ENCODE measurements around the gene ADAMTS5. TPM values are rescaled to one million over a fixed set of nuclear protein-coding genes. Genes with fewer than 3 reads are reported as not detected.

ADAMTS5 gene
- polyA plus RNA-seq, 1 donor from 2014 or later: 1.6 TPM

DNA sequence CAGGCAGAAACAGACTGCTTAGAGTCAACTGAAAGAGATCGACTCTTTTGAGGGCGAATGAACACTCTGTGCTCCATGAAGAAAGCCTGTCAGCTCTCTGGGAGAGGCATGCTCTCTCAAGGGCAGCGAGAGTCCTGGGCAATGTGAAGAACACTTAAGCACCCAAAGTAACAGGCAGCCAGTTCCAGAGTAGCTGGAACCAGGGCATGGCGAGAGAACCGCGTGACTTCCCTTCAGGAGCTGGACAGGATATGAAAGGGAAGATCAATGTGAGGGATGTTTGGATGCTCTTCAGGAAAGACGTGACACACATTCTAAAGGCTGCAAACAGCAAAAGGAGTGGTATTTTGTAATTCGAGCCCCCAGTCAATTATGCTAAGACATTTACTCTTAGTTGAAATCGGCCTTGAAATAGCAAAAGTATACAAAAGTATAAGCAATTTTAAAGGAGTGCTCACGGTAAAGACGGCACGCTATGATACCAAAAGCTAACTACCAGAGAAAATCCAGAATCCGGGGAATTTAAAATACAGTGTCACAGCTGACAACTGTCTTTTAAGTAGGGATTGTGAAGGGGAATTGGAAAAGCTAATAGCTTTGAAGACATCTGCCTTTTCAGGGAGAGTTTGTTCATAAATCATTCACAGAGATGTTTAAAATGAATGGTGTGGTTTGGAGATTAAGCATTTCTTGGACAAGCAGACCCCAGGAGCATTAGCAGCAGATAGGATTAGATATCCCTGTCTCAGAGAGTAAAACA lies 20.8 kb downstream of the ADAMTS5 start:
- no peak overlapping the region for H3K27ac ChIP-seq (ENCODE audit: low read length)
- no peak overlapping the region for H3K4me2 ChIP-seq (ENCODE audit: low read length)
- no peak overlapping the region for H2AFZ ChIP-seq (ENCODE audit: low read depth, low read length)

DNA sequence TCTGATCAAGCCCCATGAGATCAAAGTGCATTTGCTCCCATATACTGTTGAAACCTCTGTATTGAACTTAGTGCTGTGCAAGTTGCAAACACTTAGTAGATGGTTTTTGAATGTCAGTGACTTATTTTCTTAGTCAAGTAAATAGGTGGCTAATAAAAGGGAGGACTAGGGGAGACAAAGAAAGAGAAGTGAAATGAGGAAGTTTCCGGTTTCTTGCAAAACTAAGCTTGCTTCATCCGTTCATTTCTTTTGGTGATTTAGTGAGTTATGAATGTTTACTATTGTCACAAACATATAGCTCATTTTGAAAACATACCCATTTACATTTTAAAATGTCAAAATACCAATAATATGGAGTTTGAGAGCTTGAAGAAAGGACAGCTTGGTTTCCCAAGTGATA lies 23.0 kb downstream of the ADAMTS5 start:
- Histone ChIP-seq H3K27ac (ENCODE audit: low read length) (no peak overlapping the region), H3K4me2 (ENCODE audit: low read length) (no peak overlapping the region), H3K79me2 (replicated peaks; ENCODE audit: insufficient read depth, low read length) (no peaks in the 10 kb centered on the region), H3K4me3 (ENCODE audit: low read length) (no peak overlapping the region), H4K20me1 (ENCODE audit: insufficient read depth) (no peaks in the 10 kb centered on the region), H3K9me2 (ENCODE audit: insufficient read depth, low read length) (no peaks in the 10 kb centered on the region), H2AFZ (ENCODE audit: low read depth, low read length) (no peak overlapping the region), H3K36me3 (ENCODE audit: insufficient read depth, low read length) (no peaks in the 10 kb centered on the region), H3K9ac (ENCODE audit: low read length) (no peak overlapping the region), H3K27me3 (ENCODE audit: insufficient read depth, low read depth, low read length) (no peaks in the 10 kb centered on the region), H3F3A (ENCODE audit: insufficient read depth, low read length, poor library complexity, severe bottlenecking) (no peaks in the 10 kb centered on the region), H3K9me3 (ENCODE audit: low read length) (no peaks in the 10 kb centered on the region)
- no peak for TF ChIP-seq EP300 (conservative IDR thresholded peaks at IDR 0.05; ENCODE audit: poor library complexity, severe bottlenecking)
- no peak for TF ChIP-seq RAD21 (conservative IDR thresholded peaks at IDR 0.05)
- TF ChIP-seq EZH2 (IDR thresholded peaks at IDR 0.05; ENCODE audit: borderline replicate concordance, insufficient read depth, low read length, poor library complexity, severe bottlenecking): no peak
- TF ChIP-seq SMC3 (conservative IDR thresholded peaks at IDR 0.05; ENCODE audit: poor library complexity): no peak
- TF ChIP-seq, protein P1, sequence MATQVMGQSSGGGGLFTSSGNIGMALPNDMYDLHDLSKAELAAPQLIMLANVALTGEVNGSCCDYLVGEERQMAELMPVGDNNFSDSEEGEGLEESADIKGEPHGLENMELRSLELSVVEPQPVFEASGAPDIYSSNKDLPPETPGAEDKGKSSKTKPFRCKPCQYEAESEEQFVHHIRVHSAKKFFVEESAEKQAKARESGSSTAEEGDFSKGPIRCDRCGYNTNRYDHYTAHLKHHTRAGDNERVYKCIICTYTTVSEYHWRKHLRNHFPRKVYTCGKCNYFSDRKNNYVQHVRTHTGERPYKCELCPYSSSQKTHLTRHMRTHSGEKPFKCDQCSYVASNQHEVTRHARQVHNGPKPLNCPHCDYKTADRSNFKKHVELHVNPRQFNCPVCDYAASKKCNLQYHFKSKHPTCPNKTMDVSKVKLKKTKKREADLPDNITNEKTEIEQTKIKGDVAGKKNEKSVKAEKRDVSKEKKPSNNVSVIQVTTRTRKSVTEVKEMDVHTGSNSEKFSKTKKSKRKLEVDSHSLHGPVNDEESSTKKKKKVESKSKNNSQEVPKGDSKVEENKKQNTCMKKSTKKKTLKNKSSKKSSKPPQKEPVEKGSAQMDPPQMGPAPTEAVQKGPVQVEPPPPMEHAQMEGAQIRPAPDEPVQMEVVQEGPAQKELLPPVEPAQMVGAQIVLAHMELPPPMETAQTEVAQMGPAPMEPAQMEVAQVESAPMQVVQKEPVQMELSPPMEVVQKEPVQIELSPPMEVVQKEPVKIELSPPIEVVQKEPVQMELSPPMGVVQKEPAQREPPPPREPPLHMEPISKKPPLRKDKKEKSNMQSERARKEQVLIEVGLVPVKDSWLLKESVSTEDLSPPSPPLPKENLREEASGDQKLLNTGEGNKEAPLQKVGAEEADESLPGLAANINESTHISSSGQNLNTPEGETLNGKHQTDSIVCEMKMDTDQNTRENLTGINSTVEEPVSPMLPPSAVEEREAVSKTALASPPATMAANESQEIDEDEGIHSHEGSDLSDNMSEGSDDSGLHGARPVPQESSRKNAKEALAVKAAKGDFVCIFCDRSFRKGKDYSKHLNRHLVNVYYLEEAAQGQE (IDR thresholded peaks at IDR 0.05; ENCODE audit: borderline replicate concordance): no peak
- no peak for TF ChIP-seq POLR2AphosphoS5 (IDR thresholded peaks at IDR 0.05)

More for the DNA sequence above, 20.8 kb downstream of the ADAMTS5 start:
- no peaks in the 10 kb centered on the region for H3K36me3 ChIP-seq (ENCODE audit: insufficient read depth, low read length)
- H3K4me3 ChIP-seq (ENCODE audit: low read length): no peak overlapping the region
- H3K9me3 ChIP-seq (ENCODE audit: low read length): no peaks in the 10 kb centered on the region
- no peak overlapping the region for H3K9ac ChIP-seq (ENCODE audit: low read length)
- H3K9me2 ChIP-seq (ENCODE audit: insufficient read depth, low read length): no peaks in the 10 kb centered on the region
- no peaks in the 10 kb centered on the region for H3F3A ChIP-seq (ENCODE audit: insufficient read depth, low read length, poor library complexity, severe bottlenecking)
- H3K79me2 ChIP-seq (replicated peaks; ENCODE audit: insufficient read depth, low read length): no peaks in the 10 kb centered on the region
- TF ChIP-seq, protein P2, sequence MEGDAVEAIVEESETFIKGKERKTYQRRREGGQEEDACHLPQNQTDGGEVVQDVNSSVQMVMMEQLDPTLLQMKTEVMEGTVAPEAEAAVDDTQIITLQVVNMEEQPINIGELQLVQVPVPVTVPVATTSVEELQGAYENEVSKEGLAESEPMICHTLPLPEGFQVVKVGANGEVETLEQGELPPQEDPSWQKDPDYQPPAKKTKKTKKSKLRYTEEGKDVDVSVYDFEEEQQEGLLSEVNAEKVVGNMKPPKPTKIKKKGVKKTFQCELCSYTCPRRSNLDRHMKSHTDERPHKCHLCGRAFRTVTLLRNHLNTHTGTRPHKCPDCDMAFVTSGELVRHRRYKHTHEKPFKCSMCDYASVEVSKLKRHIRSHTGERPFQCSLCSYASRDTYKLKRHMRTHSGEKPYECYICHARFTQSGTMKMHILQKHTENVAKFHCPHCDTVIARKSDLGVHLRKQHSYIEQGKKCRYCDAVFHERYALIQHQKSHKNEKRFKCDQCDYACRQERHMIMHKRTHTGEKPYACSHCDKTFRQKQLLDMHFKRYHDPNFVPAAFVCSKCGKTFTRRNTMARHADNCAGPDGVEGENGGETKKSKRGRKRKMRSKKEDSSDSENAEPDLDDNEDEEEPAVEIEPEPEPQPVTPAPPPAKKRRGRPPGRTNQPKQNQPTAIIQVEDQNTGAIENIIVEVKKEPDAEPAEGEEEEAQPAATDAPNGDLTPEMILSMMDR (IDR thresholded peaks at IDR 0.05; ENCODE audit: poor library complexity, severe bottlenecking): no peak
- TF ChIP-seq, protein P1 (IDR thresholded peaks at IDR 0.05; ENCODE audit: borderline replicate concordance): no peak
- TF ChIP-seq EP300 (conservative IDR thresholded peaks at IDR 0.05; ENCODE audit: poor library complexity, severe bottlenecking) (no peak), SMC3 (conservative IDR thresholded peaks at IDR 0.05; ENCODE audit: poor library complexity) (no peak), TAF1 (IDR thresholded peaks at IDR 0.05; ENCODE audit: low read depth) (no peak), EZH2 (IDR thresholded peaks at IDR 0.05; ENCODE audit: borderline replicate concordance, insufficient read depth, low read length, poor library complexity, severe bottlenecking) (no peak), MXI1 (conservative IDR thresholded peaks at IDR 0.05; ENCODE audit: poor library complexity, severe bottlenecking) (no peak), RAD21 (conservative IDR thresholded peaks at IDR 0.05) (no peak), POLR2AphosphoS5 (IDR thresholded peaks at IDR 0.05) (no peak)
- no peaks in the 10 kb centered on the region for H3K27me3 ChIP-seq (ENCODE audit: insufficient read depth, low read depth, low read length)
- H4K20me1 ChIP-seq (ENCODE audit: insufficient read depth): no peaks in the 10 kb centered on the region

Data from neural cell (in vitro differentiated cells).